K562 (cell line): ENCODE measurements around the gene DLL4. TPM values are rescaled to one million over a fixed set of nuclear protein-coding genes. Genes with fewer than 3 reads are reported as not detected.
A peak's percentile ranks its signal among the peaks of the same experiment; 100 is the strongest.

Experiments
- ATAC-seq: fragments of 200-7000 bp; cut with Tn5 transposase; 3 replicates; pipeline ENCODE4 v1.9.1; 2020; ENCODE audit warnings: moderate library complexity
- BruUV-seq: library from RNA; stranded (reverse); fragments of 400-500 nt; replicated peaks from 2 replicates; lab custom pipeline; 2021; lab: Mats Ljungman, UMichigan
- CTCF ChIA-PET: fragments of 300-600 bp; formaldehyde crosslinking; extraction: SDS; loops from one replicate; lab custom pipeline; 2021; ENCODE audit warnings: low intra/inter-chr PET ratio; lab: Yijun Ruan, JAX
- POLR2A ChIA-PET: fragments of 300-600, 350-650 bp; sonication (Branson Sonifier 250); formaldehyde crosslinking; extraction: SDS; loops from one replicate; lab custom pipeline; 2021; ENCODE audit warnings: antibody characterized with exemption, inconsistent platforms; lab: Yijun Ruan, JAX
- DNase-seq, 4 experiments: peaks; one replicate each; pipeline versions ENCODE4 v3.0.0 to v3.0.0-alpha.2; 2011 to 2018; ENCODE audit warnings: low spot score in 3 of 4, mixed read lengths in 3 of 4; ENCODE audit errors: extremely low read depth in 1 of 4
- FAIRE-seq: peaks from 2 replicates; lab custom pipeline; 2011; peaks lifted over from hg19 to GRCh38; lab: Jason Lieb, UNC
- H2AFZ ChIP-seq: 2 replicates; pipeline ENCODE4 v1.6.0; 2011; ENCODE audit warnings: low read depth, low read length, control low read depth, inconsistent platforms
- H3K27ac ChIP-seq: fragments of 200-600 bp; 3 replicates; pipeline ENCODE4 v1.8.0; 2011; ENCODE audit warnings: low read depth, mild to moderate bottlenecking, control low read depth, inconsistent platforms, low read length, moderate library complexity, mixed read lengths; ENCODE audit errors: extremely low read depth
- H3K27me3 ChIP-seq, 2 experiments: fragments of 300-600 bp in 1 of 2; 2 replicates in 1 of 2; 3 replicates in 1 of 2; pipeline versions ENCODE4 v1.6.0 to v1.8.0; 2011; ENCODE audit warnings: inconsistent platforms in 2 of 2, low read length in 2 of 2, mild to moderate bottlenecking in 1 of 2, mixed read lengths in 1 of 2, moderate library complexity in 1 of 2; ENCODE audit not compliant: control insufficient read depth in 2 of 2, insufficient read depth in 2 of 2
- H3K36me3 ChIP-seq: fragments of 300-600 bp; 3 replicates; pipeline ENCODE4 v1.8.0; 2011; ENCODE audit warnings: mild to moderate bottlenecking, low read length, inconsistent platforms; ENCODE audit not compliant: control insufficient read depth, insufficient read depth
- H3K4me1 ChIP-seq, 2 experiments: fragments of 200-600 bp in 1 of 2; replicated peaks in 1 of 2; 2 replicates in 1 of 2; 3 replicates in 1 of 2; pipeline versions ENCODE4 v1.5.1 to v1.8.0; 2011; ENCODE audit warnings: inconsistent platforms in 2 of 2, low read length in 2 of 2, mild to moderate bottlenecking in 1 of 2, mixed read lengths in 1 of 2, moderate library complexity in 1 of 2; ENCODE audit not compliant: control insufficient read depth in 2 of 2, insufficient read depth in 2 of 2
- H3K4me2 ChIP-seq: 2 replicates; pipeline ENCODE4 v1.6.1; 2011; ENCODE audit warnings: low read length, control low read depth, inconsistent platforms, mixed read lengths; ENCODE audit not compliant: insufficient read depth
- H3K4me3 ChIP-seq: fragments of 200-600 bp; sonication (generic), shearing (Covaris generic); 2 replicates; pipeline ENCODE4 v1.5.1; 2016; ENCODE audit warnings: control low read depth, inconsistent platforms
- H3K79me2 ChIP-seq: fragments of 200-600 bp; 3 replicates; pipeline ENCODE4 v1.8.0; 2011; ENCODE audit warnings: low read length, inconsistent platforms; ENCODE audit not compliant: control insufficient read depth, insufficient read depth
- H3K9ac ChIP-seq, 2 experiments: 2 replicates each; pipeline versions ENCODE4 v1.6.0 to v1.6.1; 2011; ENCODE audit warnings: low read depth in 2 of 2, low read length in 2 of 2, control low read depth in 1 of 2, inconsistent platforms in 1 of 2, mild to moderate bottlenecking in 1 of 2, mixed read lengths in 1 of 2; ENCODE audit not compliant: insufficient read depth in 1 of 2
- H3K9me1 ChIP-seq: one replicate; pipeline ENCODE4 v1.6.0; 2011; ENCODE audit warnings: inconsistent platforms, mild to moderate bottlenecking, low read length, moderate library complexity; ENCODE audit not compliant: control insufficient read depth, insufficient read depth
- H3K9me3 ChIP-seq: replicated peaks from 2 replicates; pipeline ENCODE4 v1.5.1; 2011; ENCODE audit warnings: low read depth, low read length, inconsistent platforms; ENCODE audit not compliant: control insufficient read depth, insufficient read depth
- H4K20me1 ChIP-seq: replicated peaks from 2 replicates; pipeline ENCODE4 v1.6.1; 2011; ENCODE audit warnings: low read length, inconsistent platforms, mixed read lengths; ENCODE audit not compliant: control insufficient read depth, insufficient read depth
- C11orf30 ChIP-seq: fragments of 450-650 bp; IDR thresholded peaks from 2 replicates; pipeline ENCODE4 v1.6.1; 2016; ENCODE audit warnings: low read depth, mild to moderate bottlenecking
- CREB3 ChIP-seq: fragments of 450-650 bp; conservative IDR thresholded peaks from 2 replicates; pipeline ENCODE4 v1.6.1; 2016; ENCODE audit warnings: missing genetic modification characterization, low read depth, mild to moderate bottlenecking, missing compliant biosample characterization, moderate library complexity
- EGR1 ChIP-seq: fragments of 450-650 bp; conservative IDR thresholded peaks from 2 replicates; pipeline ENCODE4 v1.6.1; 2017; ENCODE audit warnings: mild to moderate bottlenecking
- ELF2 ChIP-seq: fragments of 250-450 bp; sonication (Bioruptor Pico); IDR thresholded peaks from 2 replicates; pipeline ENCODE4 v1.5.0; 2021; ENCODE audit warnings: mild to moderate bottlenecking
- MAFF ChIP-seq: IDR thresholded peaks from 2 replicates; pipeline ENCODE4 v1.6.1; 2012; ENCODE audit warnings: low read length, improper control_type of control experiment
- RAD21 ChIP-seq, 2 experiments: fragments of 250-450 bp in 1 of 2; fragments of 450-650 bp in 1 of 2; sonication (Bioruptor Pico) in 1 of 2; formaldehyde crosslinking in 1 of 2; IDR thresholded peaks in 1 of 2; conservative IDR thresholded peaks in 1 of 2; 2 replicates each; pipeline versions ENCODE4 v1.4.0 to v1.8.0; 2020 to 2022; ENCODE audit warnings: mild to moderate bottlenecking in 2 of 2, moderate library complexity in 1 of 2
- RNF2 ChIP-seq: sonication (generic); IDR thresholded peaks from 2 replicates; pipeline ENCODE4 v1.6.1; 2016
- SOX6 ChIP-seq: fragments of 450-650 bp; IDR thresholded peaks from 2 replicates; pipeline ENCODE4 v1.6.1; 2014; ENCODE audit warnings: mild to moderate bottlenecking
- TARDBP ChIP-seq: fragments of 450-650 bp; IDR thresholded peaks from 2 replicates; pipeline ENCODE4 v1.6.1; 2016
- ZBTB9 ChIP-seq: fragments of 450-650 bp; formaldehyde crosslinking; IDR thresholded peaks from 2 replicates; pipeline ENCODE4 v1.4.0; 2020; ENCODE audit warnings: mild to moderate bottlenecking, moderate library complexity
- ZC3H8 ChIP-seq: fragments of 450-650 bp; IDR thresholded peaks from 2 replicates; pipeline ENCODE4 v1.6.1; 2017
- ZNF184 ChIP-seq: sonication (generic); formaldehyde crosslinking; IDR thresholded peaks from 2 replicates; pipeline ENCODE4 v1.5.0; 2020; ENCODE audit warnings: missing genetic modification reagents
- ZNF263 ChIP-seq: sonication (generic); formaldehyde crosslinking; IDR thresholded peaks from 2 replicates; pipeline ENCODE4 v1.8.0; 2022; ENCODE audit warnings: mild to moderate bottlenecking, missing genetic modification reagents, borderline replicate concordance
- ZNF3 ChIP-seq: fragments of 250-450 bp; sonication (Bioruptor Pico); IDR thresholded peaks from 2 replicates; pipeline ENCODE4 v1.5.0; 2021; ENCODE audit warnings: mild to moderate bottlenecking, moderate library complexity
- ZNF778 ChIP-seq: fragments of 450-650 bp; formaldehyde crosslinking; IDR thresholded peaks from 2 replicates; pipeline ENCODE4 v1.4.0; 2020; ENCODE audit warnings: mild to moderate bottlenecking, moderate library complexity
- WGBS: fragments of 100-300 bp; shearing (Covaris generic); methylation state at CpG from one replicate; pipeline ENCODE4 v1.1.6; 2016; ENCODE audit warnings: low coverage, mixed read lengths; ENCODE audit not compliant: insufficient coverage; ENCODE audit errors: missing lambda C conversion rate; 5-methylcytosine and 5-hydroxymethylcytosine counted together
- in situ Hi-C: fragments of 300-500 bp; cut with MboI; formaldehyde crosslinking; loops from 4 replicates; pipeline ENCODE4 v1.15.0; 2018; ENCODE audit warnings: inconsistent platforms, mixed read lengths
- intact Hi-C: fragments of 100-400 bp; cut with micrococcal nuclease; formaldehyde crosslinking; loops from 2 replicates; pipeline ENCODE4 v1.14.2; 2022
- polyA plus RNA-seq, 8 experiments: library from polyadenylated mRNA; depleted of rRNA in 4 of 8; stranded (reverse) in 5 of 8; unstranded in 3 of 8; fragments of >200 nt; fragmentation: Nextera tagmentation in 2 of 8; fragmentation: Illumina TruSeq in 1 of 8; extraction: Ambion mirVana in 2 of 8; extraction: Trizol in 1 of 8; gene quantifications; 2 replicates each; pipeline versions ENCODE4 v1.2.1 to v1.2.3, GENCODE V29; 2011 to 2014; ENCODE audit warnings: inconsistent platforms in 1 of 8, missing spikeins in 1 of 8
- total RNA-seq, 7 experiments: library from RNA; depleted of rRNA in 6 of 7; stranded (reverse); fragments of >200 nt in 6 of 7; fragmentation: Illumina TruSeq in 2 of 7; extraction: Trizol in 2 of 7; gene quantifications; 2 replicates each; pipeline versions ENCODE4 v1.2.1 to v1.2.3, GENCODE V29; 2011 to 2021; ENCODE audit warnings: low replicate concordance in 1 of 7

DLL4 gene
- total and polyA plus RNA-seq, 9 of the 15 experiments (the other 6 are each of a cell fraction or from before 2014, with no cell fraction given) = 0.04 to 1.1 (median 0.41) TPM; not detected in 1

GRCh38 chr15:40940296-40940801, 11.2 kb downstream of the DLL4 start:
- H3K4me2 ChIP-seq = no peak overlapping the region
- peaks cover 3% of the 10 kb centered on the region for H3K9me1 ChIP-seq
- ATAC-seq (no peak), FAIRE-seq (no peak)
- no peaks in the 10 kb centered on the region for H3K9me3 ChIP-seq
- H3K27me3 ChIP-seq = peaks cover 2 to 13% of the 10 kb centered on the region in 2 experiments; a peak in 3 of 5 replicates
- in situ Hi-C loops = no loop called here
- H4K20me1 ChIP-seq = no peaks in the 10 kb centered on the region
- no peak overlapping the region for H3K27ac ChIP-seq
- TF ChIP-seq SOX6 = no peak
- TF ChIP-seq MAFF = no peak
- TF ChIP-seq ZNF263 (CRISPR knock-in tag) = no peak
- TF ChIP-seq RNF2 = no peak
- no peak for TF ChIP-seq ZNF3 (CRISPR knock-in tag)
- TF ChIP-seq C11orf30 = no peak
- no peak for TF ChIP-seq CREB3
- TF ChIP-seq ZNF778 = no peak
- TF ChIP-seq ELF2 = no peak
- no peak for TF ChIP-seq TARDBP
- no peak for TF ChIP-seq ZNF184 (CRISPR knock-in tag)
- TF ChIP-seq RAD21 (CRISPR knock-in tag; conservative IDR thresholded peaks at IDR 0.05 in 1 of 2, IDR thresholded peaks at IDR 0.05 in 1 of 2) = no peak
- no peak for TF ChIP-seq ZC3H8
- no peak for TF ChIP-seq EGR1
- TF ChIP-seq ZBTB9 (CRISPR knock-in tag) = no peak
- TF ChIP-seq, all 486 proteins: peak for 0
- intact Hi-C loops = no loop called here
- DNase-seq = no peak
- H2AFZ ChIP-seq = 0 out of 2 replicates have a peak overlapping the region, but pooled peaks have one; percentile 4
- H3K79me2 ChIP-seq = no peaks in the 10 kb centered on the region
- H3K36me3 ChIP-seq = no peaks in the 10 kb centered on the region
- peak overlapping the region in 1 of 2 experiments; percentile 75; a peak in 2 of 4 replicates for H3K9ac ChIP-seq
- ChIA-PET CTCF (no interaction called here), POLR2A (interaction anchor here (0.6 to 3.6 kb wide), 8 partner anchors 8 to 388 kb away, joined by 3 to 17 read pairs (median 4); partner anchors contain the start of gene CHAC1)
- 67% methylated on average over 15 of the region's 15 CpGs for WGBS
- no TSS peak for BruUV-seq
- peaks cover 5 to 34% of the 10 kb centered on the region in 2 experiments; a peak in 4 of 5 replicates for H3K4me1 ChIP-seq
- no peak overlapping the region for H3K4me3 ChIP-seq
